ENCODE measurements around the gene PIM3.

GRCh38 chr22:49928555-49929210 lies 31.9 kb upstream of the PIM3 start:
- TF ChIP-seq POLR2A (IDR thresholded peaks at IDR 0.05; ENCODE audit: low read depth, low read length): no peak
- TF ChIP-seq NBN (IDR thresholded peaks at IDR 0.05): no peak
- no peak for TF ChIP-seq CTCF (IDR thresholded peaks at IDR 0.05 in 2 of 3, conservative IDR thresholded peaks at IDR 0.05 in 1 of 3; ENCODE audit: control insufficient read depth in 2 of 3, extremely low read depth in 1 of 3, insufficient read depth in 1 of 3, low read depth in 3 of 3, low read length in 3 of 3)
- TF ChIP-seq MLLT1 (IDR thresholded peaks at IDR 0.05): no peak
- TF ChIP-seq REST (IDR thresholded peaks at IDR 0.05; ENCODE audit: low read depth, low read length): no peak
- TF ChIP-seq USF2 (IDR thresholded peaks at IDR 0.05; ENCODE audit: borderline replicate concordance, low read depth, low read length): no peak
- TF ChIP-seq ZSCAN29 (IDR thresholded peaks at IDR 0.05): no peak
